ENCODE results near the gene RFK.

RFK gene

DNA sequence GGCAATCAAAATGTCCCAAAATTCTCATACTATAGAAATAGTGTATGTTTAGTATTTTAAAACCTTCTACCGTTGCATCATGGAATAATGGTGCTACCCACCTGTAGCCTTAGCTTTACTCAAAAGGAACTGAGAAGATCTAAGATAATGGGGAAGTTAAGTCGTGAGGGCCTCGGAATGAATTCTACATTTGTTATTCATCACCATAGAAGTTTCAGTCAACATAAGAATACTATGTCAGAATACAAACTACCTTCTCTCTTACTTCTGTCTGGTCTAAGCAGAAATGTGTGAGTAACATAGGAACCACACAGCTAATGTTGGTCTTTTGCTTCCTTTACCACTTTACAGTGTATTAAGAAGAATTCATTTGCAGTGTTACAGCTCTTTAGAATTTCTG, 43.2 kb downstream of the RFK start:
- DNase-seq = no peak

GRCh38 chr9:76349865-76350264, 44.4 kb downstream of the RFK start:
- H3K36me3 Mint-ChIP-seq (ENCODE audit: low read depth) = no peaks in the 10 kb centered on the region
- peaks cover 4% of the 10 kb centered on the region for H3K27me3 Mint-ChIP-seq
- no peaks in the 10 kb centered on the region for H3K4me1 Mint-ChIP-seq (ENCODE audit: low read depth)
- no peak overlapping the region for H3K4me3 Mint-ChIP-seq
- no peak for DNase-seq
- no peaks in the 10 kb centered on the region for H3K9me3 Mint-ChIP-seq
- H3K27ac Mint-ChIP-seq = no peak overlapping the region

More for the DNA sequence above, 43.2 kb downstream of the RFK start:
- Mint-ChIP-seq H3K4me1 (ENCODE audit: low read depth) (no peaks in the 10 kb centered on the region), H3K27me3 (peaks cover 4% of the 10 kb centered on the region), H3K9me3 (no peaks in the 10 kb centered on the region), H3K4me3 (no peak overlapping the region), H3K36me3 (ENCODE audit: low read depth) (no peaks in the 10 kb centered on the region), H3K27ac (no peak overlapping the region)

DNA sequence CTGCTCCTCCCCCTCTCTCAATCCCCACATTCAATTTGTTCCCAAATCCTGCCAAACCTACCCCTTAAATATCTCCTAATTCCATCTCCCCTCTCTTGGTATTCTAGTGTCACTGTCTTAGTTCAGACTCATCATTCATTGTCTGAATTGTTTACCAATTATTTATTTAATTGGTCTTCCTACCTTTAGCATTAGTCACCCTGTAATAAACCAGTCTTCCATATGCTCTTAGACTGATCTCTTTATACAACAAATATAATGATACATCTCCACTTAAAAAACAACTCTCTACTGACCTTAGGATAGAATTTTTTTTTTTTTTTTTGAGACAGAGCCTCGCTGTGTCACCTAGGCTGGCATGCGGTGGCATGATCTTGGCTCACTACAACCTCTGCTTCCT, 51.4 kb downstream of the RFK start:
- Mint-ChIP-seq H3K27ac (no peak overlapping the region), H3K4me3 (no peak overlapping the region), H3K4me1 (ENCODE audit: low read depth) (no peaks in the 10 kb centered on the region), H3K27me3 (peaks cover 7% of the 10 kb centered on the region), H3K36me3 (ENCODE audit: low read depth) (no peaks in the 10 kb centered on the region), H3K9me3 (peaks cover 3% of the 10 kb centered on the region)
- no peak for DNase-seq

- no peak overlapping the region for H3K27ac Mint-ChIP-seq
- no peaks in the 10 kb centered on the region for H3K4me1 Mint-ChIP-seq (ENCODE audit: low read depth)
- no peak overlapping the region for H3K4me3 Mint-ChIP-seq
- no peaks in the 10 kb centered on the region for H3K36me3 Mint-ChIP-seq (ENCODE audit: low read depth)
- H3K9me3 Mint-ChIP-seq = peaks cover 3% of the 10 kb centered on the region
- DNase-seq = no peak
- H3K27me3 Mint-ChIP-seq = peaks cover 7% of the 10 kb centered on the region
Observed at GRCh38 chr9:76342201-76342600, 52.0 kb downstream of the RFK start.

DNA sequence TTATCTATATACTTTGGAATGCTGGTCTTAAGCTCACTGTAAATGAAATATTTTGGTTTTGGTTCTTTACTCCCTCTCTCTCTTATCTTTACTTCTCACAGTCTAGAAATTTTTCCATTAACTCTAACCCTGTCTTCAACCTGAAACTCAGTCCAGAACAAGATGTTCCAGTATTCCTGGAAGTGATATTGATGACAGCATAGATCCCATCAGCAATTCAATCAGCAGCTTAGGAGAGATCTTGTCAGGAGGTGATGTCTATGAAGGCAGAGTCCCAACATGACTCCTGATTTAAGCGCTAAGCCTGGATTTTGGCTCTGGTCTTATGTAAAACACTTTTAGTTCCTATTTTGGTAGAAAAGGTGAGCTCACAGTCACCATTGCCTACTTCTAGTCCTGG, 52.6 kb downstream of the RFK start:
- no peak for DNase-seq
- no peak overlapping the region for H3K27ac Mint-ChIP-seq
- H3K4me3 Mint-ChIP-seq = no peak overlapping the region
- H3K36me3 Mint-ChIP-seq (ENCODE audit: low read depth) = no peaks in the 10 kb centered on the region
- peaks cover 7% of the 10 kb centered on the region for H3K27me3 Mint-ChIP-seq
- H3K4me1 Mint-ChIP-seq (ENCODE audit: low read depth) = no peaks in the 10 kb centered on the region
- peaks cover 3% of the 10 kb centered on the region for H3K9me3 Mint-ChIP-seq

DNA sequence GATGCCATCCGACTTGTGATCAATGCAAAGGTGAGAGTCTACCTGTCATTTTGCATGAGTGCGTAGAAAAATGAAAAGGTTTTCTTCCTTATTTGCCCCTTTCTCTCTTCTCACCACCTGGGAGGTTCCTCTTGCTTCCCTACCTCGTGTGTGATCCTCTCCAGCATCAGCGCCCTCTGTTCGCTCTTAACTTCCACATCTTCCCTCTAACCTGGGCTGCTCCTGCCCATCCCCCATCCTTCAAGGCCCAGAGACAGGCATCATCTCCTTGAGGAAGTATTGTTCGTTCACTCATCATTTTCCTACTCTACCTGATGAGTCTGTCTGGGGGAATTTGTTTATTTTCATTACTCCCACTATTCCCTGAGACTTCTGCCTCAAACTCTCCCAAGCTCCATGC, 55.8 kb downstream of the RFK start:
- H3K27me3 Mint-ChIP-seq = peaks cover 7% of the 10 kb centered on the region
- no peak overlapping the region for H3K27ac Mint-ChIP-seq
- no peaks in the 10 kb centered on the region for H3K4me1 Mint-ChIP-seq (ENCODE audit: low read depth)
- H3K9me3 Mint-ChIP-seq = peaks cover under 1% of the 10 kb centered on the region
- H3K36me3 Mint-ChIP-seq (ENCODE audit: low read depth) = no peaks in the 10 kb centered on the region
- no peak overlapping the region for H3K4me3 Mint-ChIP-seq
- DNase-seq = no peak

DNA sequence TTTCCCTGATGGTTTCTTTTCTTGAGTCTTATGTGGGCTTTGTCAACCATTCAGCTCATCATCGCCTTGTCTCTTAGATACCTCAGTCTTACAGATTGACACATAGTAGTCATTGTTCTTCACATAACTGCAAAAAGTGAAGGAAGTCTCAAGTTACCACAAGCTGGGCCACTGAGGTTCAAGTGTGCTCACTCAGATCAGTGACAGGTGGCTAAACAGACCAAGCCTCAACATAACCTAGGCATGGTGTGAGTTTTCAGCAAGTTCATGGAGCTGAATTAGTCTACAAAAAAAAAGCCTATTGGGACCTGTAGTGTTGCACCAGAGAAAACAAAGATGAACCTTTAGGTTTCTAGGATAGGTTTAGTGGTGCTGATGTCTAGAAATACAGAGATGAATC, 58.2 kb downstream of the RFK start:
- H3K4me3 Mint-ChIP-seq = no peak overlapping the region
- no peaks in the 10 kb centered on the region for H3K36me3 Mint-ChIP-seq (ENCODE audit: low read depth)
- DNase-seq = no peak
- H3K4me1 Mint-ChIP-seq (ENCODE audit: low read depth) = no peaks in the 10 kb centered on the region
- peaks cover 2% of the 10 kb centered on the region for H3K27me3 Mint-ChIP-seq
- no peaks in the 10 kb centered on the region for H3K9me3 Mint-ChIP-seq
- H3K27ac Mint-ChIP-seq = no peak overlapping the region
